H1 (cell line): ENCODE measurements around the gene LILRB3. TPM values are rescaled to one million over a fixed set of nuclear protein-coding genes. Genes with fewer than 3 reads are reported as not detected.

Experiments
- CTCF ChIA-PET: fragments of 300-600 bp; sonication (Branson Sonifier 250); formaldehyde crosslinking; loops from one replicate; lab custom pipeline; 2021; ENCODE audit not compliant: partially characterized antibody; lab: Charles Lee
- POLR2A ChIA-PET: fragments of 300-600 bp; sonication (Branson Sonifier 250); formaldehyde crosslinking; loops from one replicate; lab custom pipeline; 2021; ENCODE audit warnings: inconsistent platforms; ENCODE audit not compliant: partially characterized antibody; lab: Charles Lee
- DNase-seq, 2 experiments: peaks; one replicate each; pipeline versions ENCODE4 v3.0.0 to v3.0.0-alpha.2; 2010 to 2022; ENCODE audit warnings: low spot score in 2 of 2, low read depth in 1 of 2, mixed read lengths in 1 of 2
- FAIRE-seq: peaks from 2 replicates; lab custom pipeline; 2011; peaks lifted over from hg19 to GRCh38; lab: Jason Lieb, UNC
- H2AFZ ChIP-seq: 2 replicates; pipeline ENCODE4 v1.8.1; 2012; ENCODE audit warnings: low read length, inconsistent platforms
- H2AK5ac ChIP-seq: 2 replicates; pipeline ENCODE4 v1.6.1; 2013; ENCODE audit warnings: low read depth, low read length
- H2BK120ac ChIP-seq: replicated peaks from 2 replicates; pipeline ENCODE3; 2013; ENCODE audit warnings: low read depth, low read length, inconsistent platforms
- H2BK12ac ChIP-seq: 2 replicates; pipeline ENCODE4 v1.6.1; 2013; ENCODE audit warnings: low read depth, low read length
- H2BK15ac ChIP-seq: 2 replicates; pipeline ENCODE4 v1.6.1; 2013; ENCODE audit warnings: low read length
- H2BK20ac ChIP-seq: 2 replicates; pipeline ENCODE4 v1.6.1; 2013; ENCODE audit warnings: low read length
- H2BK5ac ChIP-seq: 2 replicates; pipeline ENCODE4 v1.6.1; 2013; ENCODE audit warnings: low read depth, low read length
- H3K14ac ChIP-seq: 2 replicates; pipeline ENCODE4 v1.6.1; 2013; ENCODE audit warnings: inconsistent platforms; ENCODE audit not compliant: insufficient read length
- H3K18ac ChIP-seq: 2 replicates; pipeline ENCODE4 v1.6.1; 2013; ENCODE audit warnings: low read length; ENCODE audit errors: extremely low read depth
- H3K23ac ChIP-seq: 2 replicates; pipeline ENCODE4 v1.6.1; 2013; ENCODE audit warnings: inconsistent platforms; ENCODE audit not compliant: insufficient read length
- H3K23me2 ChIP-seq: 2 replicates; pipeline ENCODE4 v1.6.1; 2013; ENCODE audit warnings: low read depth, low read length
- H3K27ac ChIP-seq: 2 replicates; pipeline ENCODE4 v1.6.1; 2011; ENCODE audit warnings: low read depth, low read length, inconsistent platforms
- H3K27me3 ChIP-seq, 4 experiments: replicated peaks in 1 of 4; 1 replicate in 1 of 4; 2 replicates in 3 of 4; pipeline versions ENCODE4 v1.6.1 to v1.8.1; 2011 to 2013; ENCODE audit warnings: low read length in 3 of 4, mild to moderate bottlenecking in 3 of 4, inconsistent platforms in 2 of 4, mixed read lengths in 2 of 4, moderate library complexity in 1 of 4; ENCODE audit not compliant: control insufficient read depth in 3 of 4, insufficient read depth in 3 of 4; ENCODE audit errors: extremely low read depth in 1 of 4
- H3K36me3 ChIP-seq, 4 experiments: 2 replicates each; pipeline versions ENCODE4 v1.6.1 to v1.8.1; 2011 to 2013; ENCODE audit warnings: mild to moderate bottlenecking in 4 of 4, low read length in 3 of 4, moderate library complexity in 2 of 4, control low read depth in 1 of 4, inconsistent platforms in 1 of 4; ENCODE audit not compliant: insufficient read depth in 4 of 4, control insufficient read depth in 2 of 4
- H3K4ac ChIP-seq: replicated peaks from 2 replicates; pipeline ENCODE3; 2013; ENCODE audit warnings: low read length, low read depth, mixed read lengths, inconsistent platforms; ENCODE audit not compliant: insufficient read length
- H3K4me1 ChIP-seq, 4 experiments: replicated peaks in 1 of 4; 1 replicate in 1 of 4; 2 replicates in 3 of 4; pipeline versions ENCODE4 v1.6.1 to v1.8.1; 2011 to 2013; ENCODE audit warnings: low read length in 3 of 4, inconsistent platforms in 2 of 4, mixed read lengths in 1 of 4; ENCODE audit not compliant: insufficient read depth in 4 of 4, control insufficient read depth in 3 of 4
- H3K4me2 ChIP-seq, 2 experiments: 2 replicates each; pipeline versions ENCODE4 v1.6.1 to v1.8.1; 2011 to 2013; ENCODE audit warnings: low read depth in 2 of 2, low read length in 2 of 2, control low read depth in 1 of 2, inconsistent platforms in 1 of 2, mild to moderate bottlenecking in 1 of 2; ENCODE audit not compliant: insufficient read depth in 1 of 2
- H3K4me3 ChIP-seq, 4 experiments: fragments of 200-600, 300-600 bp in 1 of 4; sonication (generic), shearing (Covaris generic), sonication (Bioruptor Twin) in 1 of 4; 2 replicates each; pipeline versions ENCODE4 v1.5.1 to v1.8.1; 2011 to 2016; ENCODE audit warnings: low read length in 4 of 4, low read depth in 3 of 4, control low read depth in 2 of 4, inconsistent platforms in 2 of 4, mild to moderate bottlenecking in 2 of 4, mixed read lengths in 1 of 4, moderate library complexity in 1 of 4; ENCODE audit not compliant: insufficient read depth in 2 of 4; ENCODE audit errors: extremely low read depth in 1 of 4
- H3K56ac ChIP-seq: replicated peaks from 2 replicates; pipeline ENCODE3; 2013; ENCODE audit warnings: low read depth, mild to moderate bottlenecking, mixed read lengths, low read length, inconsistent platforms; ENCODE audit not compliant: insufficient read length
- H3K79me1 ChIP-seq: 2 replicates; pipeline ENCODE4 v1.6.1; 2013; ENCODE audit warnings: low read depth, low read length, control low read depth
- H3K79me2 ChIP-seq, 2 experiments: 2 replicates each; pipeline versions ENCODE4 v1.6.1 to v1.8.1; 2012 to 2013; ENCODE audit warnings: low read length in 2 of 2, mild to moderate bottlenecking in 2 of 2, inconsistent platforms in 1 of 2; ENCODE audit not compliant: insufficient read depth in 2 of 2, control insufficient read depth in 1 of 2
- H3K9ac ChIP-seq, 4 experiments: replicated peaks in 1 of 4; 1 replicate in 1 of 4; 2 replicates in 3 of 4; pipeline versions ENCODE4 v1.6.1 to v1.8.1; 2011 to 2013; ENCODE audit warnings: low read depth in 3 of 4, low read length in 3 of 4, control low read depth in 2 of 4, mild to moderate bottlenecking in 2 of 4, moderate library complexity in 2 of 4, inconsistent platforms in 1 of 4; ENCODE audit errors: extremely low read depth in 1 of 4
- H3K9me3 ChIP-seq, 2 experiments: 2 replicates each; pipeline versions ENCODE4 v1.6.1 to v1.8.1; 2012 to 2013; ENCODE audit warnings: mild to moderate bottlenecking in 2 of 2, moderate library complexity in 2 of 2, control low read depth in 1 of 2, inconsistent platforms in 1 of 2, low read depth in 1 of 2, low read length in 1 of 2, mixed read lengths in 1 of 2; ENCODE audit not compliant: insufficient read depth in 2 of 2
- H4K20me1 ChIP-seq, 2 experiments: replicated peaks in 1 of 2; 2 replicates each; pipeline versions ENCODE3 to v1.8.1; 2011 to 2013; ENCODE audit warnings: inconsistent platforms in 2 of 2, low read length in 2 of 2, mild to moderate bottlenecking in 1 of 2; ENCODE audit not compliant: insufficient read depth in 2 of 2, control insufficient read depth in 1 of 2
- H4K5ac ChIP-seq: 2 replicates; pipeline ENCODE4 v1.6.1; 2013; ENCODE audit warnings: low read length, low read depth, mixed read lengths, inconsistent platforms; ENCODE audit not compliant: insufficient read length
- H4K8ac ChIP-seq: 2 replicates; pipeline ENCODE4 v1.8.0; 2013; ENCODE audit warnings: mild to moderate bottlenecking, moderate library complexity, low read length, inconsistent platforms; ENCODE audit not compliant: insufficient read depth; ENCODE audit errors: extremely low read depth
- H4K91ac ChIP-seq: replicated peaks from 2 replicates; pipeline ENCODE3; 2013; ENCODE audit warnings: low read length, mixed read lengths, inconsistent platforms; ENCODE audit not compliant: insufficient read length
- ASH2L ChIP-seq: fragments of 200-600, 300-600 bp; sonication (generic); IDR thresholded peaks from one replicate; pipeline ENCODE4 v1.7.1; 2017; ENCODE audit warnings: low read length
- BRCA1 ChIP-seq: IDR thresholded peaks from 2 replicates; pipeline ENCODE4 v1.6.1; 2012; ENCODE audit warnings: low read depth, low read length, improper control_type of control experiment
- CHD2 ChIP-seq: IDR thresholded peaks from 2 replicates; pipeline ENCODE4 v1.6.1; 2012; ENCODE audit warnings: low read length, improper control_type of control experiment
- CREB1 ChIP-seq: IDR thresholded peaks from 2 replicates; pipeline ENCODE4 v1.6.1; 2012; ENCODE audit warnings: inconsistent platforms
- EP300 ChIP-seq, 2 experiments: IDR thresholded peaks; 1 replicate in 1 of 2; 2 replicates in 1 of 2; pipeline ENCODE4 v1.6.1; 2011 to 2012; ENCODE audit warnings: low read depth in 2 of 2, low read length in 2 of 2, mild to moderate bottlenecking in 2 of 2, borderline replicate concordance in 1 of 2, inconsistent platforms in 1 of 2, moderate library complexity in 1 of 2
- GABPA ChIP-seq: IDR thresholded peaks from 2 replicates; pipeline ENCODE4 v1.6.1; 2011; ENCODE audit warnings: mild to moderate bottlenecking, low read length, moderate library complexity, borderline replicate concordance; ENCODE audit not compliant: insufficient read depth
- KDM1A ChIP-seq: fragments of 200-600, 300-600 bp; sonication (generic); IDR thresholded peaks from 2 replicates; pipeline ENCODE4 v1.7.1; 2016; ENCODE audit warnings: mild to moderate bottlenecking, low read length, borderline replicate concordance
- KDM5A ChIP-seq: fragments of 200-600 bp; IDR thresholded peaks from 2 replicates; pipeline ENCODE4 v1.7.1; 2012; ENCODE audit warnings: mild to moderate bottlenecking, low read length, inconsistent platforms, mixed read lengths
- RNF2 ChIP-seq: fragments of 200-900, 300-1000 bp; sonication (generic); IDR thresholded peaks from 2 replicates; pipeline ENCODE4 v1.7.1; 2016; ENCODE audit warnings: borderline replicate concordance, low read depth, mild to moderate bottlenecking, antibody characterized with exemption, low read length; ENCODE audit not compliant: poor library complexity, severe bottlenecking; ENCODE audit errors: missing control alignments
- RXRA ChIP-seq: IDR thresholded peaks from 2 replicates; pipeline ENCODE4 v1.6.1; 2011; ENCODE audit warnings: low read depth, mild to moderate bottlenecking, low read length, moderate library complexity; ENCODE audit not compliant: insufficient read depth
- SAP30 ChIP-seq: fragments of 300-600 bp; sonication (generic); IDR thresholded peaks from 2 replicates; pipeline ENCODE4 v1.7.1; 2012; ENCODE audit warnings: low read length, moderate library complexity, mild to moderate bottlenecking, inconsistent platforms; ENCODE audit not compliant: insufficient read depth, insufficient replicate concordance
- SP4 ChIP-seq: IDR thresholded peaks from 2 replicates; pipeline ENCODE4 v1.6.1; 2012; ENCODE audit warnings: low read length, inconsistent platforms
- SUZ12 ChIP-seq: fragments of 200-600 bp; sonication (generic); IDR thresholded peaks from 2 replicates; pipeline ENCODE4 v1.6.1; 2012; ENCODE audit warnings: mild to moderate bottlenecking, inconsistent platforms, low read length, moderate library complexity, mixed read lengths
- TBP ChIP-seq: IDR thresholded peaks from 2 replicates; pipeline ENCODE4 v1.6.1; 2011; ENCODE audit warnings: low read depth, low read length, improper control_type of control experiment
- TCF12 ChIP-seq: IDR thresholded peaks from 2 replicates; pipeline ENCODE4 v1.6.1; 2011; ENCODE audit warnings: low read depth, mild to moderate bottlenecking, low read length
- WGBS, 2 experiments: shearing (Covaris generic) in 1 of 2; methylation state at CpG; one replicate each; pipeline versions ENCODE4 v1.1.6 to v1.1.7; 2013 to 2015; ENCODE audit warnings: low lambda C conversion rate in 2 of 2, mixed read lengths in 2 of 2, inconsistent platforms in 1 of 2, low coverage in 1 of 2, missing lambda C conversion rate in 1 of 2; ENCODE audit not compliant: insufficient replicate concordance in 2 of 2, insufficient coverage in 1 of 2, insufficient read length in 1 of 2; ENCODE audit errors: extremely low coverage in 1 of 2, missing lambda C conversion rate in 1 of 2; 5-methylcytosine and 5-hydroxymethylcytosine counted together
- polyA plus RNA-seq, 7 experiments: library from polyadenylated mRNA; depleted of rRNA in 3 of 7; stranded (reverse) in 5 of 7; unstranded in 2 of 7; fragments of >200 nt in 5 of 7; fragments of 200-250 nt in 2 of 7; gene quantifications; 1 replicate in 5 of 7; 2 replicates in 1 of 7; 4 replicates in 1 of 7; pipeline versions ENCODE4 v1.2.1 to v1.2.3, GENCODE V29; 2011 to 2013; ENCODE audit warnings: missing spikeins in 2 of 7, mixed read lengths in 2 of 7
- total RNA-seq: library from RNA; stranded (reverse); fragmentation: NEBNext Ultra II Directional; extraction: Animal tissue kit (Norgen Biotek cat#: 25700); gene quantifications from 2 replicates; pipeline ENCODE4 v1.2.1, GENCODE V29; 2021

LILRB3 gene
- total and polyA plus RNA-seq, 2 of the 8 experiments (the other 6 are each of a cell fraction or from before 2014, with no cell fraction given) = not detected

GRCh38 chr19:54252243-54252642, 29.4 kb upstream of the LILRB3 start:
- Histone ChIP-seq H3K4me1 (peaks cover 0 to 13% (median 1%) of the 10 kb centered on the region in 4 experiments; a peak in 4 of 7 replicates), H3K18ac (no peak overlapping the region), H3K23me2 (no peaks in the 10 kb centered on the region), H2BK15ac (no peak overlapping the region), H2BK120ac (no peak overlapping the region), H3K79me1 (no peaks in the 10 kb centered on the region), H3K9ac (no peak overlapping the region), H3K9me3 (no peaks in the 10 kb centered on the region), H3K14ac (no peak overlapping the region), H3K79me2 (no peaks in the 10 kb centered on the region), H3K56ac (no peak overlapping the region), H3K23ac (no peak overlapping the region), H2AK5ac (no peak overlapping the region), H2BK5ac (no peak overlapping the region), H4K8ac (no peak overlapping the region), H3K27ac (no peak overlapping the region), H3K4me3 (no peak overlapping the region), H3K27me3 (no peaks in the 10 kb centered on the region; a peak in 1 of 7 replicates), H3K36me3 (no peaks in the 10 kb centered on the region), H3K4me2 (no peak overlapping the region), H2BK12ac (no peak overlapping the region), H3K4ac (no peak overlapping the region), H2AFZ (no peak overlapping the region), H4K91ac (no peak overlapping the region), H4K20me1 (no peaks in the 10 kb centered on the region), H4K5ac (no peak overlapping the region), H2BK20ac (no peak overlapping the region)
- FAIRE-seq (no peak), DNase-seq (no peak)
- WGBS, 2 experiments = 81% methylated on average over 8 of the region's 9 CpGs; no CpG with 5 or more reads in 1 of the 2 experiments
- ChIA-PET POLR2A (interaction anchor here (1.0 to 2.2 kb wide), 2 partner anchors 47 to 51 kb away, joined by 4 to 9 read pairs; no protein-coding TSS in a partner anchor), CTCF (no interaction called here)
- TF ChIP-seq KDM1A (no peak), BRCA1 (no peak), RNF2 (no peak), ASH2L (no peak), TBP (no peak), KDM5A (no peak), RXRA (no peak), SUZ12 (no peak), CHD2 (no peak), CREB1 (no peak), GABPA (no peak), TCF12 (no peak), EP300 (IDR thresholded peaks at IDR 0.05; ENCODE audit: borderline replicate concordance in 1 of 2, low read depth in 2 of 2, low read length in 2 of 2) (no peak), SP4 (no peak), SAP30 (no peak)
